ENCODE results near the gene ZKSCAN8. TPM values are rescaled to one million over a fixed set of nuclear protein-coding genes. Genes with fewer than 3 reads are reported as not detected.

ZKSCAN8 gene
- polyA plus RNA-seq, 1 donor from 2014 or later, result 17.2 TPM

DNA sequence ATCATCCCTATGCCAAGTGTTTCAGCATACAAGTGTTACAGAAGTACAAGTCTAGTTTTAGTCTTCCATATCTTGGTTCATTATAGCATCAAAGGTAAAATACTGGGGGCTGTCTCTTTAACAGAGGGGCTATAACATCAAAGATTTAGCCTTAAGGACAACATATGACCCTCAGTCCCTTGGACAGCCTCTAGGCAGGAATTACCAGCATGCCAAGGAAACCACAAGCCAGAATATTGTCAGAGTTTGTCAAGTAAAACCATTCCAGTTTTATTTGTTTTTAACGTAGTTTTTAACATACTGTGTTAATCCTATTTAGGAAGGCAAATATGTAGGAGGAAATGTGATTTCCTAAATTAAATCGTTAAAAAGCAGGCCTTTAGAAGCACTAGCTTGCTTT, 18.6 kb downstream of the ZKSCAN8 start:
- Histone ChIP-seq H3K9me2 (ENCODE audit: insufficient read depth, low read length) (no peaks in the 10 kb centered on the region), H3K27ac (ENCODE audit: low read length) (no peak overlapping the region), H3K79me2 (replicated peaks; ENCODE audit: insufficient read depth, low read length) (no peaks in the 10 kb centered on the region), H3K9me3 (ENCODE audit: low read length) (no peaks in the 10 kb centered on the region), H3F3A (ENCODE audit: insufficient read depth, low read length, poor library complexity, severe bottlenecking) (no peaks in the 10 kb centered on the region), H4K20me1 (ENCODE audit: insufficient read depth) (no peaks in the 10 kb centered on the region), H3K4me2 (ENCODE audit: low read length) (no peak overlapping the region), H3K9ac (ENCODE audit: low read length) (no peak overlapping the region), H3K27me3 (ENCODE audit: insufficient read depth, low read depth, low read length) (no peaks in the 10 kb centered on the region), H3K36me3 (ENCODE audit: insufficient read depth, low read length) (peaks cover 16% of the 10 kb centered on the region), H2AFZ (ENCODE audit: low read depth, low read length) (no peak overlapping the region), H3K4me3 (ENCODE audit: low read length) (no peak overlapping the region)
- TF ChIP-seq SMC3 (conservative IDR thresholded peaks at IDR 0.05; ENCODE audit: poor library complexity) (no peak), EZH2 (IDR thresholded peaks at IDR 0.05; ENCODE audit: borderline replicate concordance, insufficient read depth, low read length, poor library complexity, severe bottlenecking) (no peak), POLR2AphosphoS5 (IDR thresholded peaks at IDR 0.05) (no peak), TAF1 (IDR thresholded peaks at IDR 0.05; ENCODE audit: low read depth) (no peak), MXI1 (conservative IDR thresholded peaks at IDR 0.05; ENCODE audit: poor library complexity, severe bottlenecking) (no peak), RAD21 (conservative IDR thresholded peaks at IDR 0.05) (no peak), EP300 (conservative IDR thresholded peaks at IDR 0.05; ENCODE audit: poor library complexity, severe bottlenecking) (no peak)
- TF ChIP-seq, protein P1, sequence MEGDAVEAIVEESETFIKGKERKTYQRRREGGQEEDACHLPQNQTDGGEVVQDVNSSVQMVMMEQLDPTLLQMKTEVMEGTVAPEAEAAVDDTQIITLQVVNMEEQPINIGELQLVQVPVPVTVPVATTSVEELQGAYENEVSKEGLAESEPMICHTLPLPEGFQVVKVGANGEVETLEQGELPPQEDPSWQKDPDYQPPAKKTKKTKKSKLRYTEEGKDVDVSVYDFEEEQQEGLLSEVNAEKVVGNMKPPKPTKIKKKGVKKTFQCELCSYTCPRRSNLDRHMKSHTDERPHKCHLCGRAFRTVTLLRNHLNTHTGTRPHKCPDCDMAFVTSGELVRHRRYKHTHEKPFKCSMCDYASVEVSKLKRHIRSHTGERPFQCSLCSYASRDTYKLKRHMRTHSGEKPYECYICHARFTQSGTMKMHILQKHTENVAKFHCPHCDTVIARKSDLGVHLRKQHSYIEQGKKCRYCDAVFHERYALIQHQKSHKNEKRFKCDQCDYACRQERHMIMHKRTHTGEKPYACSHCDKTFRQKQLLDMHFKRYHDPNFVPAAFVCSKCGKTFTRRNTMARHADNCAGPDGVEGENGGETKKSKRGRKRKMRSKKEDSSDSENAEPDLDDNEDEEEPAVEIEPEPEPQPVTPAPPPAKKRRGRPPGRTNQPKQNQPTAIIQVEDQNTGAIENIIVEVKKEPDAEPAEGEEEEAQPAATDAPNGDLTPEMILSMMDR (IDR thresholded peaks at IDR 0.05; ENCODE audit: poor library complexity, severe bottlenecking), result no peak
- TF ChIP-seq, protein P2, sequence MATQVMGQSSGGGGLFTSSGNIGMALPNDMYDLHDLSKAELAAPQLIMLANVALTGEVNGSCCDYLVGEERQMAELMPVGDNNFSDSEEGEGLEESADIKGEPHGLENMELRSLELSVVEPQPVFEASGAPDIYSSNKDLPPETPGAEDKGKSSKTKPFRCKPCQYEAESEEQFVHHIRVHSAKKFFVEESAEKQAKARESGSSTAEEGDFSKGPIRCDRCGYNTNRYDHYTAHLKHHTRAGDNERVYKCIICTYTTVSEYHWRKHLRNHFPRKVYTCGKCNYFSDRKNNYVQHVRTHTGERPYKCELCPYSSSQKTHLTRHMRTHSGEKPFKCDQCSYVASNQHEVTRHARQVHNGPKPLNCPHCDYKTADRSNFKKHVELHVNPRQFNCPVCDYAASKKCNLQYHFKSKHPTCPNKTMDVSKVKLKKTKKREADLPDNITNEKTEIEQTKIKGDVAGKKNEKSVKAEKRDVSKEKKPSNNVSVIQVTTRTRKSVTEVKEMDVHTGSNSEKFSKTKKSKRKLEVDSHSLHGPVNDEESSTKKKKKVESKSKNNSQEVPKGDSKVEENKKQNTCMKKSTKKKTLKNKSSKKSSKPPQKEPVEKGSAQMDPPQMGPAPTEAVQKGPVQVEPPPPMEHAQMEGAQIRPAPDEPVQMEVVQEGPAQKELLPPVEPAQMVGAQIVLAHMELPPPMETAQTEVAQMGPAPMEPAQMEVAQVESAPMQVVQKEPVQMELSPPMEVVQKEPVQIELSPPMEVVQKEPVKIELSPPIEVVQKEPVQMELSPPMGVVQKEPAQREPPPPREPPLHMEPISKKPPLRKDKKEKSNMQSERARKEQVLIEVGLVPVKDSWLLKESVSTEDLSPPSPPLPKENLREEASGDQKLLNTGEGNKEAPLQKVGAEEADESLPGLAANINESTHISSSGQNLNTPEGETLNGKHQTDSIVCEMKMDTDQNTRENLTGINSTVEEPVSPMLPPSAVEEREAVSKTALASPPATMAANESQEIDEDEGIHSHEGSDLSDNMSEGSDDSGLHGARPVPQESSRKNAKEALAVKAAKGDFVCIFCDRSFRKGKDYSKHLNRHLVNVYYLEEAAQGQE (IDR thresholded peaks at IDR 0.05; ENCODE audit: borderline replicate concordance), result no peak

DNA sequence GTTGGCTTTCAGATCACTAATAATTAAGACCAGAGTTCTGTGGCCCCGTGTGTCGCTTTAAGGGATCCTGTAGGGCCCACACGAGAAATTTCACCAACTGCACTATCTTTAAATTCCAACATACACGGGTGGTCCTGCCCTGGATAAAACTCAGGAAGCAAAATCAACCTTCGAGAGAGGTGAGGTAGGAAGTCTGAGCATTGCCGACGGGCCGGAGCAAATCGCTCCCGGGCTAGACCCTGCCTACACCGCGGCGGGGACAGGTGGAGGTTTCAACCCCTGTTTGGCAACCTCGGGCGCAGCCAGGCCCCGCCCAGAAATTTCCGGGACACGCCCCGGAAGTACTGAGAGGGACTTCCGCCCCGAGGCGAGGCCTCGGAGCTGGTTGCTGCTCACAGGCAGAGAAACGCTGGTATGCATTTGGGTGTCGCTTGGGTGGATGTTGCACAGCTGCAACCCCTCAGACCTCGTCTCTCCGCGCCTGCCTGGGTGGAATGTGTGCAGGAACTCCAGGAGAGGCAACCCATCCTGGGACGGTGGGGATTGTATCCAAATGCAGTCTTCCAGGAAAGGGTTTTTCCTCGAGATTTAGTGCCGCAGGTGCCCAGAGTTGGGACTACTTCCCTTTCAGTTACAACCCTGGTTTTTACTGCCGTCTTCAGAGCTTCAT, 19.9 kb downstream of the ZKSCAN8 start:
- Histone ChIP-seq H3K4me3 (ENCODE audit: low read length) (peak overlapping the region; percentile 55), H2AFZ (ENCODE audit: low read depth, low read length) (no peak overlapping the region), H3K79me2 (replicated peaks; ENCODE audit: insufficient read depth, low read length) (no peaks in the 10 kb centered on the region), H3K27ac (ENCODE audit: low read length) (no peak overlapping the region), H3K36me3 (ENCODE audit: insufficient read depth, low read length) (peaks cover 5% of the 10 kb centered on the region), H3K27me3 (ENCODE audit: insufficient read depth, low read depth, low read length) (no peaks in the 10 kb centered on the region), H3K9me2 (ENCODE audit: insufficient read depth, low read length) (no peaks in the 10 kb centered on the region), H3K4me2 (ENCODE audit: low read length) (no peak overlapping the region), H3K9ac (ENCODE audit: low read length) (no peak overlapping the region), H3K9me3 (ENCODE audit: low read length) (no peaks in the 10 kb centered on the region), H3F3A (ENCODE audit: insufficient read depth, low read length, poor library complexity, severe bottlenecking) (no peaks in the 10 kb centered on the region), H4K20me1 (ENCODE audit: insufficient read depth) (no peaks in the 10 kb centered on the region)
- TF ChIP-seq SMC3 (conservative IDR thresholded peaks at IDR 0.05; ENCODE audit: poor library complexity) (no peak), MXI1 (conservative IDR thresholded peaks at IDR 0.05; ENCODE audit: poor library complexity, severe bottlenecking) (no peak), TAF1 (IDR thresholded peaks at IDR 0.05; ENCODE audit: low read depth) (no peak), RAD21 (conservative IDR thresholded peaks at IDR 0.05) (no peak), EP300 (conservative IDR thresholded peaks at IDR 0.05; ENCODE audit: poor library complexity, severe bottlenecking) (no peak), POLR2AphosphoS5 (IDR thresholded peaks at IDR 0.05) (no peak), EZH2 (IDR thresholded peaks at IDR 0.05; ENCODE audit: borderline replicate concordance, insufficient read depth, low read length, poor library complexity, severe bottlenecking) (no peak)
- TF ChIP-seq, protein P2 (IDR thresholded peaks at IDR 0.05; ENCODE audit: borderline replicate concordance), result no peak
- TF ChIP-seq, protein P1 (IDR thresholded peaks at IDR 0.05; ENCODE audit: poor library complexity, severe bottlenecking), result no peak

All from neural cell (in vitro differentiated cells).